Measurements from ENCODE around the gene ZNF580. TPM values are rescaled to one million over a fixed set of nuclear protein-coding genes. Genes with fewer than 3 reads are reported as not detected.

Gene ZNF580
- total RNA-seq, 1 experiment from 2014 or later, result 21.6 TPM

- no peak for DNase-seq (ENCODE audit: low spot score)
Measured at GRCh38 chr19:55606471-55606787, 34.4 kb upstream of the ZNF580 start.

DNA sequence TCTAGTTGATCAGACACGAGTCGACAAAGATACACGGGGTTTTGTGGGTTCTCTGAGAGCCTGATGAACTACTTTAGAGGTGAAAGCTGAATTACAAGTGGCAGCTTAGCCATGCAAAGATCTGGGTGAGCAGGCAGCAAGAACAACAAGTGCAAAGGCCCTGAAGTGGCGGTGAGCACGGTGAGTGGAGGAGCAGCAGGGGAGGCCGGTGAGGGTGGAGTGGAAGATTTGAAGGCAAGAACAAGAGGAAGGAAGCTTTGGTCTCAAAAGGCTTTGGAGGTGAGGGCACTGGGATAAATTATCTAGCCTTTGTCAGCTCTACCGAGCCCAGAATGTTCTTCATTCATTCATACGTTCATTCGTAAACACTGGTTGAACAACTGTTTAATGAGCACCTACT lies 34.0 kb upstream of the ZNF580 start:
- DNase-seq (ENCODE audit: low spot score), result no peak

DNA sequence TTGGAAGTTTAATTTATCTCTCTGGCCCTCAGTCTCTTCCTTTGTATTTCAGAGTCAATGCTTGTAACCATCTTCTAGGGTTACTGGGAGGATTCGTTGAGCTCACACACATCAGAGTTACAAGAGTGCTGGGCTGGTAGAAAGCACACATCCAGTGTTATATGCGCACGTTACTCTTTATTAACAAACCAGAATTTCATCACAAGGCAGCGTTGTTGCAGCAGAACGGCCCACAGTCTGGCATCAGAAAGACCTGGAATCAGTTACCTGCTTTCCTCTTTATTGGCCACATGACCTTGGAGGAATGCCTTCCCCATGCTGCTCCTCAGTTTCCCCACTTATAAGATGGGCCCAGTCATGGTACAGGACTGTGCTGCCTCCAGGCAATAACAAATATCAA lies 31.5 kb upstream of the ZNF580 start:
- no peak for DNase-seq (ENCODE audit: low spot score)

- no peak for DNase-seq (ENCODE audit: low spot score)
Measured at GRCh38 chr19:55611300-55611982, 29.4 kb upstream of the ZNF580 start.

DNA sequence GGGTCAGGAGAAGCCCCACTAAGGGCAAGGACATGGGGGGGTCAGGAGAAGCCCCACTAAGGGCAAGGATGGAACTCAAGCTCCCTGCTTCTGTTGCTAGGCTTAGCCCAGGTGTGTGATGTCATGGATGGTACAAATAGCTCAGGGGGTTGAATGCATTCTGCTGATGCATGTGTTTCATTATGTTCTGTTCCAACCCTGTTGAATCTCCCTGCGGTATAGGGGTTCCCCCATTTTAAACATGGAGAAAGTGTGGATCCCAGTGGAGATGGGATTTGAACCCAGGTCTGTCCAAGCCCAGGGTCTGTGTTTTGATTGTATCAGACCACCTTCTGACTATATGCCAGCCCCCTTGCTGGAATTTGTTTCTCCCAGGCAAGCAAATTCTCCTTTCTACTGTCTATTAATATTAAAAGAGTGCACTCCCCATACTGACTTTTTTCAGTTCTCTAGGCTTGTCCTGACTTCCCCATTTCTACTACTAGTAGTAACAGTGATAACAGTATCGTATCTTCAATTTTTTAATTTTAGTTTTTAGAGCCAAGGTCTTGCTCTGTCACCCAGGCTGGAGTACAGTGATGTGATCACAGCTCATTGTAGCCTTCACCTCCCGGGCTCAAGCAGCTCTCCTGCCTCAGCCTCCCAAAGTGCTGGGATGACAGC lies 28.7 kb upstream of the ZNF580 start:
- no peak for DNase-seq (ENCODE audit: low spot score)

- DNase-seq (ENCODE audit: low spot score), result no peak
Measured at GRCh38 chr19:55613396-55613795, 27.4 kb upstream of the ZNF580 start.

DNA sequence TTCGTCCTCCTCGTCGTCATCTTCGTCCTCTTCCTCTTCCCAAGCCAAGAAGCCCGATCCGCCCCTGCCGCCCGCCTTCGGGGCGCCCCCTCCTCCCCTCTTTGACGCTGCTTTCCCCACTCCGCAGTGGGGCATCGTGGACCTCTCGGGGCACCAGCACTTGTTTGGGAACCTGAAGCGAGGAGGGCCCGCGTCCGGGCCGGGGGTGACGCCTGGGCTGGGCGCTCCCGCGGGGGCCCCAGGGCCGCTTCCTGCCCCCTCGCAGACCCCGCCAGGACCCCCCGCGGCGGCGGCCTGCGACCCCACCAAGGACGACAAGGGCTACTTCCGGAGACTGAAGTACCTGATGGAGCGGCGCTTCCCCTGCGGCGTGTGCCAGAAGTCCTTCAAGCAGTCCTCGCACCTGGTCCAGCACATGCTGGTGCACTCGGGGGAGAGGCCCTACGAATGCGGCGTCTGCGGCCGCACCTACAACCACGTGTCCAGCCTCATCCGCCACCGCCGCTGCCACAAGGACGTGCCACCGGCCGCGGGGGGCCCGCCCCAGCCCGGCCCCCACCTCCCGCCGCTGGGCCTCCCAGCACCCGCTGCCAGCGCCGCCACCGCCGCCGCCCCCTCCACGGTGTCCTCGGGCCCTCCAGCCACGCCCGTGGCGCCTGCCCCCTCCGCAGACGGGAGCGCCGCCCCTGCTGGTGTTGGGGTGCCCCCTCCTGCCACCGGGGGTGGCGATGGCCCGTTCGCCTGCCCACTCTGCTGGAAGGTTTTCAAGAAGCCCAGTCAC lies 26.7 kb upstream of the ZNF580 start:
- no peak for DNase-seq (ENCODE audit: low spot score)

- DNase-seq (ENCODE audit: low spot score), result no peak
Measured at GRCh38 chr19:55614711-55615542, 25.9 kb upstream of the ZNF580 start.

GRCh38 chr19:55615543-55616394 lies 25.0 kb upstream of the ZNF580 start:
- DNase-seq (ENCODE audit: low spot score), result no peak

GRCh38 chr19:55616395-55616875 lies 24.4 kb upstream of the ZNF580 start:
- no peak for DNase-seq (ENCODE audit: low spot score)

DNA sequence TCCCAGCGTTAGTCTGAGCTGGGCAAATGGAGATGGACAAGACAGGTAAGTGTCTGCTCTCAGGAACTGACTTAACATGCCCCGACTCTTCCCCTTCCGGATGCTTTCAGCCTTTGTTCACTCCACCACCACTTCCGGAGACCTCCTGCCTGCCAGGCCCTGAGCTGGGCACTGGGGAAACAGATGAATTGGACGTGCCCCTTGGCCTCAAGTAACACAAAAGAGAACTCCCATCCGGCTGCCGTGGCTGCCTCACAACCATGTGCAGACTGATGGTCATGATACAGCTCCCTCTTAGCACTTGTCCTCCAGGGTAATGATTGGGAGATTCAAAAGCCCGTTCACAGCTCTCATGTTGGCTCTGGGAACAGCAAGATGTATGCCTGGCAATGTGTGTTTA lies 23.4 kb upstream of the ZNF580 start:
- DNase-seq (ENCODE audit: low spot score), result no peak

DNA sequence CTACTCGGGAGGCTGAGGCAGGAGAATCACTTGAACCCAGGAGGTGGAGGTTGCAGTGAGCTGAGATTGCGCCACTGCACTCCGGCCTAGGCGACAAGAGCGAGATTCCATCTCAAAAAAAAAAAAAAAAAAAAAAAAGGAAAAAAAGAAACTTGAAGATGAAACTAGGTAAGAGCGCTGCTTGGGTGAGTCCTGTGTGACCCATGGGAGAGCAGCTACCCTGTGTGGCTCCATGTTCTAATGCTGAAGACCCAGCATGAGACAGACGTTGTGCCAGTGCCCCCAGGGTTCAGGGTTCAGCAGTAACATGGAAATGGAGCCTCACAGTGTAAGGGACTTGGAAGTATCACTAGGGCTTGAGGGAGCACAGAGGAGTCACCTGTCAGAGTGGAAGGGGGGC lies 22.4 kb upstream of the ZNF580 start:
- DNase-seq (ENCODE audit: low spot score), result no peak

GRCh38 chr19:55619286-55619685 lies 21.5 kb upstream of the ZNF580 start:
- DNase-seq (ENCODE audit: low spot score), result no peak

DNA sequence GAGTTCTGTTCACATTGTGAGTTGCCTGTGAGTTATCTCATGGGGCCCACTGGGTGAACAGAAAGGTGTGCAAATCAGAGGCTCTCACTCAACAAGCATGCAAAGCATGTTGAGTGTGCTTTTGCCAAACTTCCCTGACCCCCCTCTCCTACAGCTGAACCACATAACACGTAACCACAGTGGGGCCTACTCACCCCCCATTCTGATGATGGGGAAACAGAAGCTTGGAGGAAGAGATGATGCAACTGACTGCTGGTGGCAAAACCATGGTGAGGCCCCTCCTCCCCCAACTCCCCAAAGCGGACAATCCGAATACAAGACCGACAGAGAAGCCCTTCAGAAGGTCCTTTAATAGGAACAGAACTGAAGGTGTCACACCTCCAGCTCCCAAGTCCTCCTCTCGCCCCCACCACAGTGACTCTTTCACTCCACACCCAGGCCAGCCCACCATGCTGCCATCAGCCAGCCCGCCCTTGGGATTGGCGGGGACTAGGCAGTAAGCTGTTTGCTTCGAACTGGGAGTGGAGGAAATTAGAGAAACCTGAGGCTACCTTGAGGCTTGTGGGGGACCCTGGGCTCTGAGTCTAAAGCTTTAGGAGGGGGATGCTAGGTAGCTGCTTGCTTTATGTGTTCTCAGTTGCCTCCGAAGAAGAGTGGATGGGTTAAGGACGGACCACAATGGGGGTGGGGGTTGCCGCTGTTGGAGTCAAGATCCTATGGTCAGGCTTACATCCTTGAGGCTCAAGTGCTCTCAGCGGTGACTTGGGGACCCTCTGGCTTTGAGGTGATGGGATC lies 20.2 kb upstream of the ZNF580 start:
- no peak for DNase-seq (ENCODE audit: low spot score)

GRCh38 chr19:55621205-55621672 lies 19.6 kb upstream of the ZNF580 start:
- DNase-seq (ENCODE audit: low spot score), result no peak

- DNase-seq (ENCODE audit: low spot score), result no peak
Measured at GRCh38 chr19:55621673-55622231, 19.1 kb upstream of the ZNF580 start.

DNA sequence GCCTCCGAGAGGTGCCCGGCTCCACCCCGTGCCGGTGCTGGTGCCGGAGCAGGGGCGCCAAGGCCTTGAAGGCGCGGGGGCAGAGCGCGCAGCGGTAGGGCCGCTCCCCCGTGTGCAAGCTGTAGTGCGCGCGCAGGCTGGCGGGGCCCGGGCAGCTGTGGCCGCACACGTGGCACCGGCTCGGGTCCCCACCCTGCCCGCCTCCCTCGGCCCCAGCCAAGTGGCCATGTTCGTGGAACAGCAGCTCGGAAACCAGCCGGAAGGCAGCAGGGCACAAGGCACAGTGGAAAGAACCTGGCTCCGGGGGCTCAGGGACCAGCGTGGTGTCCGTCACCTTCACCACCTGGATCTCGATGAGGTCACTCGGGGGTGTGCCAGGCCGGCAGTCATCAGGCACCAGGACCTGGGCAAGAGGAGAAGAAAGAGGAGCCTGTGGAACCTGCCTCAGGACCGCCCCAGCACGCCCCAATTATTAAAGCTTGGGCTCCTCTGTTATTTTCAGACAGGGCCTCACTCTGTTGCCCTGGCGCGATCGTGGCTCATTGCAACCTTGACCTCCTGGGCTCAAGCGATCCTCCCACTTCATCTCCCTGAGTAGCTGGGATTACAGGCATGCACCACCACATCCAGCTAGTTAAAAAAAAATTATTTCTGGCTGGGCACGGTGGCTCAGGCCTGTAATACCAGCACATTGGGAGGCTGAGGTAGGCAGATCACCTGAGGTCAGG lies 18.4 kb upstream of the ZNF580 start:
- DNase-seq (ENCODE audit: low spot score), result no peak

DNA sequence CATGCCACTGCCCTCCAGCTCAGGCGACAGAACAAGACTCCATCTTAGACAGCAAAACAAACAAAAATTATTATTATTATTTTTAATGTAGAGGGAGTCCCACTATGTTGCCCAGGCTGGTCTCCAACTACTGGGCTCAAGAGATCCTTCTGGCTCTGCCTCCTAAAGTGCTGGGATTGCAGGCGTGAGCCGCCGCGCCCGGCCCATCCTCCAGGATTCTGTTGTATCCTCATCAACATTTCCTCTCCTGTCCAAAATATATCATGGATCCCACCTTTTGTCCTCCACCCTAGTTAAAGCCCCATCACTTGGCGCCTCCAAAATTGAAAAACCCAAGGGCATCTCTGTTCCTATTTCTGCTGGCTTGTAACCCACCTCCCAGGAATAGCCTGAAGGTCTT lies 17.7 kb upstream of the ZNF580 start:
- no peak for DNase-seq (ENCODE audit: low spot score)

DNA sequence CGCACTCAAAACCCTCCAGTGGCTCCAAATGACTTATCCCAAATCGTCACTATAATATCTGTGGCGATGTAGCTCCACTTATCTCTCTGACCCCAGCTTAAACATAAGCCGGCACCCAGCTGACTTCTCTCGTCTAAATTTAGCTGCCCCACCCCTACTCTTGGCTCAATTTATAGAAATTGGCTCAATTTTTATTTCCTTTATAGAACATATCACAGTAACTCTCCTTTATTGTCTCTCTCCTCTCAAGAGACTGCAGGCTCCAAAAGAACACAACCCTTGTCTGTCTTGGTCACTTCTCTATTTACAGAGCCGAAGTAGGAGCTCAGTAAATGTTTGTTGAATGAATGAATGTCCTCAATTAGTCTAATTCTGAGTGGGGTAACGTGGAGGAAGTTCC lies 17.2 kb upstream of the ZNF580 start:
- no peak for DNase-seq (ENCODE audit: low spot score)
